H54 (cell line): ENCODE measurements around the gene PTPRR.

Experiments
- DNase-seq: peaks from one replicate; pipeline ENCODE4 v3.0.0; 2011; ENCODE audit warnings: low spot score, mixed read lengths; ENCODE audit not compliant: insufficient read length
- FAIRE-seq: peaks from 3 replicates; lab custom pipeline; 2011; peaks lifted over from hg19 to GRCh38; lab: Jason Lieb, UNC
- POLR2A ChIP-seq: IDR thresholded peaks from 2 replicates; pipeline ENCODE4 v1.6.1; 2011; ENCODE audit warnings: low read depth, mild to moderate bottlenecking, low read length

PTPRR gene

DNA sequence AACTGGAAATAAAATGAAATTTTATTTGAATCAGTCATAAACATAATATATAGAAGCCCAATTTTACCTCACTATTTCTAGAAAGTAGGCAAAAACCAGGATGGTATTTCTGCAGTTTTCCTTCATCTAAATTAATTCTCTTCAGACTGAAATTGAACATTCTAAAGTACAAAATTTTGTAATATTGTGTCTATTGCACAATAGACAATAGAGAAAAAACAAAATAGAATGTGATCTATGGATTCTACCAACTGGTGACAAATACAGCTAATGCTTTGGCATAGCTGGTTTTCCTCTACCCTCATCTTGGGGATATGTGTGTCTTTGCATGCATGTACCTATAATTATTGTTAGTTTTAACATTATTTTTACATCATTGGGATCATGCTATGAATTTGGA, 8.5 kb upstream of the PTPRR start:
- DNase-seq (no peak), FAIRE-seq (no peak)
- TF ChIP-seq POLR2A = no peak

DNA sequence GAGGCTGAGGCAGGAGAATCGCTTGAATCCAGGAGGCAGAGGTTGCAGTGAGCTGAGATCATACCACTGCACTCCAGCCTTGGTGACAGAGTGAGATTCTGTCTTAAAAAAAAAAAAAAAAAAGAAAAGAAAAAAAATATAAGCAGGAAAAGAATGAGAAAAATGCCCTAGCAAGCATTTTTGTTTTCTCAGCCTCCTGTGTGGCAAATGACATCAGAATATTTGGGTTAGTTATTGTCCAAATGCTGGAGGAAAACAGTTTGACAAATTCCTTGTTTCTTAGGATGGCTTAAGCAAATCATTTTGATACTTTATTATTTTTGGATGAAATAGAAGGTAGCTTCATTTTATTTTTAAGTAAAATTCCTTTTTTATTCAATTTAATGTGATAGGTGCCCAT, 7.5 kb upstream of the PTPRR start:
- FAIRE-seq (no peak), DNase-seq (no peak)

GRCh38 chr12:70927356-70927755, 6.8 kb upstream of the PTPRR start:
- FAIRE-seq (no peak), DNase-seq (no peak)
- no peak for TF ChIP-seq POLR2A

More for the DNA sequence above, 7.5 kb upstream of the PTPRR start:
- TF ChIP-seq POLR2A = no peak

- DNase-seq (no peak), FAIRE-seq (no peak)
- no peak for TF ChIP-seq POLR2A
Measured at GRCh38 chr12:70925539-70925938, 5.0 kb upstream of the PTPRR start.

GRCh38 chr12:70920891-70921290, 353 bp upstream of the PTPRR start:
- FAIRE-seq (no peak), DNase-seq (no peak)
- no peak for TF ChIP-seq POLR2A

- DNase-seq (no peak), FAIRE-seq (no peak)
- TF ChIP-seq POLR2A = no peak
Measured at GRCh38 chr12:70919597-70920035, 922 bp downstream of the PTPRR start.

DNA sequence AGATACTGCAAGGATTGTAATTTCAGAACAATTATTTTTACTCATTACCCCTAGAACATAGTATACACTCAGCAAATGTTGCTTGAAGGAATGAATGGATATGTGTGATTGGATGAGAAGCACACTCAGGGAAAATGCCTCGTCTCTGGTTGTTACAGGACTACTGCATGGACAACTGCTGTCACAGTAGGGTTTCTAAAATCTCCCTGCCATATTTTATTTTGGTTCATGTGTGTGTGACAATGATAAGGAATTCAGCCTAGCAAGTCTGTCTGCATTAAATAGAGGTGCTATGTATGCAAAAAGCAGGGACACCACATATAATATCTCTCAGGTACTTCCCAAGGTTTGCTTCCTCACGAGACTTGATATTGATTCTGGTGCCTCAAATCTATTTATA, 1.4 kb downstream of the PTPRR start:
- no peak for FAIRE-seq
- no peak for TF ChIP-seq POLR2A
- DNase-seq = no peak

- FAIRE-seq = no peak
- TF ChIP-seq POLR2A = no peak
- no peak for DNase-seq
Measured at GRCh38 chr12:70918321-70918720, 2.2 kb downstream of the PTPRR start.

DNA sequence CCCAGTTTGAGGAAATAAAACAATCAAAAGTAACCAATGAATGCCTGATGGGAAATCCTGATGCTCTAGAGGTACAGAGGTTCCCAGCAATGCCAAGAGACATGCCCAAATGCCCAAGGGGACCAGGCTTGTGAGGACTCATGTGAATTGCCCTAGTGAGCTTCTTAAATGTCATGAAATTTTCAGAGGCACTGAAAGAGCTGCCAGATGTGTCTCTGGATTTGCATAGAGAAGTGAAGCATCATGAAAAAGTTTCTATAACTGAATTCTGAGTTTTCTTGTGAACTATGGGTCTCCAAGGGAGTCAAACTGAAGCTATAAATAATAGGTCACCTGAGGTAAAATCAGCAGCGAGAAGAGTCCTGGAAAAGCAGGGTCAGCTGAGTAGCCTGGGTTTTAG, 9.9 kb downstream of the PTPRR start:
- no peak for DNase-seq
- TF ChIP-seq POLR2A = no peak
- FAIRE-seq = no peak

DNA sequence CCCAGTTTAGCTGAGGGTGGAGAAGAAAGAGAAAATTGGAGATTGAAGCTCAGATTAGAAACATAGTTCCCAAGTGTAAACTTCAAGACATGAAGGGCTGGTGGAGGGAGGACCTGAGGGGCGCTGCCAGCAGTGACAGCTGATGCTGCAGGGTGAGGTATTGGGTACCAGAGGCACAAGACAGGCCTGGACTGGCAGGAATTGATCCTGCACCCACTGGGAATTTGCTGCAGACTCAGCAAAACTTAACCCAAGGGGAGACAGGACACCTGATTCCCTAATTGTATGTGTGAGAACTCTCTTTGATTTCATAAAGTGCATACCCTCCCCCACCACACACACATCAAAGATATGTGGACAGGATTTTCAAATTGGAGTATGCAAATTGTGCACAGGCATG, 11.6 kb downstream of the PTPRR start:
- no peak for TF ChIP-seq POLR2A
- DNase-seq = no peak
- FAIRE-seq = no peak

- FAIRE-seq = no peak
- DNase-seq = no peak
- no peak for TF ChIP-seq POLR2A
Measured at GRCh38 chr12:70907412-70907811, 13.1 kb downstream of the PTPRR start.

GRCh38 chr12:70895956-70896355, 24.6 kb downstream of the PTPRR start:
- TF ChIP-seq POLR2A = no peak
- DNase-seq (no peak), FAIRE-seq (no peak)

- no peak for FAIRE-seq
- DNase-seq = no peak
- no peak for TF ChIP-seq POLR2A
Measured at GRCh38 chr12:70892593-70892992, 27.9 kb downstream of the PTPRR start.

DNA sequence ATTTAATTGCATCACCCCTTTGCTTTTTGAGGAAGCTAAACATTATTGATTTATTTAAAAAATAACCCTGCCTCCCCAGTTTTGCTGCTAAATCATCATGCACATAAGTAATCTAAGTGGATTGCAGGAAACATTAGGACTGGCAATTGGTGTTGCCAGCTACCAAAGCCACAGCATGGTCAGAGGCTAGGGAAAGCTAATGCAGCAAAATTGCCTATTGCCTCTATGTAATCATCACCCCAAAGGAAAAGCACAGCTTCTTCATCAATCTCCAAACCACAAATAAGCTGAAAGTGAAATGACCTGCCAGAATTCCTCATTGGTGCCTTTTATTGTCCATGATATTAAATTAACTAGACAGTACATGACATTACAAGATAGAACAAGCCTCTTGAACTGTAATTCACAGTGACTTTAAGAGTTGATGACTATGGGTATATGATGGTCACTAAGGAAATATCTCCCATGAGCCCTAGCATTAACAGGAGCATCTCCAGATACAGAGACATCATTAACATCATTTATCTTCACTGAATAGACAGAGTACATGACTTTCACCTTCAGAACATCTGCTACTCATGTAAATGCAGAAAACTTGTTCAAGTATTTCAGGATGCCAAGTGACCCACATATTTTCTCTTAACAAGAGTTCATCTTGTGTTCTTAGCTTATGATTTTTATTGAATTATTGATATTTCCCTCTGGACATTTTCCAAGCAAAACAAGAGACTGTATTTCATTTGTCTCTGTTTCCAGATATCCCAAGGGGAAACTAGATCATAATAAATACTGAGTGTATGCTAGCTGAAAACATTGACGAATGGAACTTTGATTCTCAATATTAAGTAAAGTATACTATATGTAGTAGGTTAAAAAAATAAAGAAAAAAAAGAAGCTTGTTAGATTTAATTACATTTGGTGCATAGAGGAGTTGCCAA, 29.4 kb downstream of the PTPRR start:
- FAIRE-seq = no peak
- TF ChIP-seq POLR2A = no peak

GRCh38 chr12:70885956-70886355, 34.6 kb downstream of the PTPRR start:
- no peak for TF ChIP-seq POLR2A
- DNase-seq (no peak), FAIRE-seq (no peak)

More for the DNA sequence above, 29.4 kb downstream of the PTPRR start:
- no peak for DNase-seq
